Retinal pigment epithelial cell (primary cell): ENCODE measurements around the gene E4F1.
A peak's percentile ranks its signal among the peaks of the same experiment; 100 is the strongest.

ENCODE experiments used
- DNase-seq: peaks from one replicate; pipeline ENCODE4 v3.0.0-alpha.2; 2010; ENCODE audit warnings: low read depth
- H3K4me3 ChIP-seq: 2 replicates; pipeline ENCODE4 v1.5.1; 2011; ENCODE audit warnings: mild to moderate bottlenecking, low read length, control low read depth, moderate library complexity
- TF ChIP-seq, protein P1 (sequence below): conservative IDR thresholded peaks from 2 replicates; pipeline ENCODE4 v1.5.1; 2011; ENCODE audit warnings: low read depth, low read length, control low read depth, inconsistent platforms

E4F1 gene

GRCh38 chr16:2223221-2223941 is at the start of gene E4F1:
Gene E4F1 (plus strand): TSS chr16:2223591. CDS start chr16:2223614, 23 bp downstream.
- peak within 1 kb of the TSS; percentile 88 for H3K4me3 ChIP-seq
- DNase-seq = peak; percentile 98
- TF ChIP-seq, protein P1, sequence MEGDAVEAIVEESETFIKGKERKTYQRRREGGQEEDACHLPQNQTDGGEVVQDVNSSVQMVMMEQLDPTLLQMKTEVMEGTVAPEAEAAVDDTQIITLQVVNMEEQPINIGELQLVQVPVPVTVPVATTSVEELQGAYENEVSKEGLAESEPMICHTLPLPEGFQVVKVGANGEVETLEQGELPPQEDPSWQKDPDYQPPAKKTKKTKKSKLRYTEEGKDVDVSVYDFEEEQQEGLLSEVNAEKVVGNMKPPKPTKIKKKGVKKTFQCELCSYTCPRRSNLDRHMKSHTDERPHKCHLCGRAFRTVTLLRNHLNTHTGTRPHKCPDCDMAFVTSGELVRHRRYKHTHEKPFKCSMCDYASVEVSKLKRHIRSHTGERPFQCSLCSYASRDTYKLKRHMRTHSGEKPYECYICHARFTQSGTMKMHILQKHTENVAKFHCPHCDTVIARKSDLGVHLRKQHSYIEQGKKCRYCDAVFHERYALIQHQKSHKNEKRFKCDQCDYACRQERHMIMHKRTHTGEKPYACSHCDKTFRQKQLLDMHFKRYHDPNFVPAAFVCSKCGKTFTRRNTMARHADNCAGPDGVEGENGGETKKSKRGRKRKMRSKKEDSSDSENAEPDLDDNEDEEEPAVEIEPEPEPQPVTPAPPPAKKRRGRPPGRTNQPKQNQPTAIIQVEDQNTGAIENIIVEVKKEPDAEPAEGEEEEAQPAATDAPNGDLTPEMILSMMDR = no peak

DNA sequence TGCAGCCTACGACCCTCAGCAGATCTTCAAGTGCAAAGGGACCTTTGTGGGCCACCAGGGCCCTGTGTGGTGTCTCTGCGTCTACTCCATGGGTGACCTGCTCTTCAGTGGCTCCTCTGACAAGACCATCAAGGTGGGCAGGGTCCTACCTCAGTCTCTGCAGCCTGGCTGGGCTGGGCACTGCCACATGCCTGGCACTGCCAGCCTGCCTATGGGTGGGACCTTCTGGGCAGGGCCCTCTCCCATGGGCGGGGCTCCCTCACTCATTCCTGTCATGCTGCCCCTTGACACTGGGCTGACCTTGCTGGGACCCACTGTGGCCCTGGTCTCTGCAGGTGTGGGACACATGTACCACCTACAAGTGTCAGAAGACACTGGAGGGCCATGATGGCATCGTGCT is 49.5 kb upstream of the E4F1 start:
- TF ChIP-seq, protein P1 = no peak
- no peak for DNase-seq
- no peak overlapping the region for H3K4me3 ChIP-seq

GRCh38 chr16:2174396-2175131 is 48.8 kb upstream of the E4F1 start:
- TF ChIP-seq, protein P1 = no peak
- H3K4me3 ChIP-seq = no peak overlapping the region
- no peak for DNase-seq

DNA sequence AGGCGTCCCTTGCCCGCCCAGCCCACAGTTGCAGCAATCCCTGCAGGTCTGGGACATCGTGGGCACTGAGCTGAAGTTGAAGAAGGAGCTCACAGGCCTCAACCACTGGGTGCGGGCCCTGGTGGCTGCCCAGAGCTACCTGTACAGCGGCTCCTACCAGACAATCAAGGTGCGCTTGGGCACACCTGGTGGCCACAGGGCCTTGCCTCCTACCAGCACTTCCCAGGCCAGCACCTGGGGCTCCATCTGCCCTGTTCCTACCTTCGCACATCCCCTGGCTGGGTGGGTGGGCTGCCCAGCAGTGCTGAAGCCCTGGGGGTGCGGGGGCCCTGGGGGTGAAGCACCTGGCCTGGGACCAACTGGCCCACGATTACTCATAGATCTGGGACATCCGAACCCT is 47.9 kb upstream of the E4F1 start:
- TF ChIP-seq, protein P1 = no peak
- H3K4me3 ChIP-seq = no peak overlapping the region
- no peak for DNase-seq

DNA sequence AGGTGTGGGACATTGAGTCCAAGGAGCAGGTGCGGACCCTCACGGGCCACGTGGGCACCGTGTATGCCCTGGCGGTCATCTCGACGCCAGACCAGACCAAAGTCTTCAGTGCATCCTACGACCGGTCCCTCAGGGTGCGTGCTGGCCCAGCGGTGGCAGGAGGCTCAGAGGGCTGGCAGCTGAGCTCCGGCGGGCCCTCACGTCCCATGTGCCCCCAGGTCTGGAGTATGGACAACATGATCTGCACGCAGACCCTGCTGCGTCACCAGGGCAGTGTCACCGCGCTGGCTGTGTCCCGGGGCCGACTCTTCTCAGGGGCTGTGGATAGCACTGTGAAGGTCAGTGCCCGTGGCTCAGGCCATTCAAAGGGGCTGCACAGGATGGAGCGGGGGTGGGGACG is 47.3 kb upstream of the E4F1 start:
- no peak overlapping the region for H3K4me3 ChIP-seq
- TF ChIP-seq, protein P1 = no peak
- DNase-seq = no peak

DNA sequence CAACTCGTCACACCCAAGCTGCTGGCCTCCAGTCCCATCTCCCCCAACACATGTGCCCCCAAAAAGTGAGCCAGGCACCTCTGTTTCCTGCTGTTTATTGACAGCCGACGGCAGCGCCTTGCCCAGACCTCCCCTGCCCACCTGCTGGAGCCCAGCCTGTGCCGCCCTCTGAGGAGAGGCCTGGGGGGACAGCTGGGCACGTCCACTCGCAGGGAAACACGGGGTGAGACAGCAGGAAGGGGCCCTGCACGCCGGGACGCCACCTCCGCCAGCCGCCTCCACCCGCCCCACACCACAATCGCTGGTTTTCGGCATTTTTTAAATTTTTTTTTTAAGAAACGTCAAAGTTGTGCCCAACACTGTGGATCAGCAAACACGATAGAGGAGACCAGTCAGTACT is 46.3 kb upstream of the E4F1 start:
- no peak overlapping the region for H3K4me3 ChIP-seq
- DNase-seq = no peak
- TF ChIP-seq, protein P1 = no peak

DNA sequence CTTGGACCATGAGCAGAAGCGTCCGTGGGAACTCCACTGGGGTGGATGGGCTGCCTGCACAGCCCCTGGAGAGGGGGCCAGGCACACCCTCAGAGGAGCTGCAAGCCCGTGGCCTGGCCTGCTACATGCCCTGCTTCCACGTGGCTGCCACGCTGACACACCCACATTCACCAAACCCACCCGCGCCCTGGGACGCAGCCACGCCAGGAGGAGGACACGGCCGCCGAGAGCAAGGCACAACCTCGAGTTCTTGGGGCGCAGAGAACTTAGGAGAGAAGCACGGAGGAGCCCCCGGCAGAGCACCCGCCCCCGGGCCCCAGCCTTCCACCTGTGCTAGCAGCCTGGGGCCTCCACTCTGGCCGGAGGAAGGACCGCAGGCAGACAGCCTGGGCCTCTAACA is 45.8 kb upstream of the E4F1 start:
- TF ChIP-seq, protein P1 = no peak
- H3K4me3 ChIP-seq = no peak overlapping the region

More for the DNA sequence above, 45.8 kb upstream of the E4F1 start:
- no peak for DNase-seq
